Measurements from ENCODE around the gene FBXO7. TPM values are rescaled to one million over a fixed set of nuclear protein-coding genes. Genes with fewer than 3 reads are reported as not detected.

Gene FBXO7
- total RNA-seq, 4 donors from 2014 or later, result 86.1 to 108 (median 92.9) TPM

DNA sequence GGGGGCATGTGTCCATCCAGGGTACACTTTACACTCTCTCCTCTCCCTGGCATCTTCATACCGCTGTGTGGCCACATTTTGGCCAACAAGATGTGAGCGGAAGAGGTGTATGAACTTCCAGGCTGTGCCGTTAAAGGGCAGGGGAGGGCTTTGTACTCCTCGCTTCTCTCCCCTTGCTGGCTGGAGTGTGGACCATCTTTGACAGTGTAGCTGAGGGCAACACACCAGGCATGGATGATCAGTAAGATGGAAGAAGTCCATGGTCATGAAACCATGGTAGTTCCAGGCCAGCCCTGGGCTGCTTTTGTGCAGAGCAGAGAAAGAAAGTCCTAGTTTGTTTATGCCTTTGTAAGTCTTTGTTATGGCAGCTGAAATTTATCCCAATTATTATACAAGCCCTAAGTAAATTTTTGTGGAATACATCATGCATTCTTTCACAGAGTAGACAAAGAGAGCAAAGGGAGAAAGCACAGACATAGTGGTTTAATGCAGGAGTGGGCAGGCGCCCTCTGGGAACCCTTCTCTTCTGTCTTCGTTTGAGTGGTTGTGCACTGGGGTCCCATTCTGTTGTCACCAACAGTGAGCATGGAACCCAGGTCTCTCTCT lies 70.4 kb downstream of the FBXO7 start:
- Histone ChIP-seq H3K27me3 (no peaks in the 10 kb centered on the region), H3K27ac (no peak overlapping the region), H3K4me1 (peaks cover 0 to 46% (median 2%) of the 10 kb centered on the region in 4 donors), H3K4me3 (no peak overlapping the region), H3K9me3 (no peaks in the 10 kb centered on the region), H3K36me3 (no peaks in the 10 kb centered on the region)
- TF ChIP-seq, protein P1, sequence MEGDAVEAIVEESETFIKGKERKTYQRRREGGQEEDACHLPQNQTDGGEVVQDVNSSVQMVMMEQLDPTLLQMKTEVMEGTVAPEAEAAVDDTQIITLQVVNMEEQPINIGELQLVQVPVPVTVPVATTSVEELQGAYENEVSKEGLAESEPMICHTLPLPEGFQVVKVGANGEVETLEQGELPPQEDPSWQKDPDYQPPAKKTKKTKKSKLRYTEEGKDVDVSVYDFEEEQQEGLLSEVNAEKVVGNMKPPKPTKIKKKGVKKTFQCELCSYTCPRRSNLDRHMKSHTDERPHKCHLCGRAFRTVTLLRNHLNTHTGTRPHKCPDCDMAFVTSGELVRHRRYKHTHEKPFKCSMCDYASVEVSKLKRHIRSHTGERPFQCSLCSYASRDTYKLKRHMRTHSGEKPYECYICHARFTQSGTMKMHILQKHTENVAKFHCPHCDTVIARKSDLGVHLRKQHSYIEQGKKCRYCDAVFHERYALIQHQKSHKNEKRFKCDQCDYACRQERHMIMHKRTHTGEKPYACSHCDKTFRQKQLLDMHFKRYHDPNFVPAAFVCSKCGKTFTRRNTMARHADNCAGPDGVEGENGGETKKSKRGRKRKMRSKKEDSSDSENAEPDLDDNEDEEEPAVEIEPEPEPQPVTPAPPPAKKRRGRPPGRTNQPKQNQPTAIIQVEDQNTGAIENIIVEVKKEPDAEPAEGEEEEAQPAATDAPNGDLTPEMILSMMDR (IDR thresholded peaks at IDR 0.05), result no peak
- TF ChIP-seq POLR2A (IDR thresholded peaks at IDR 0.05), result no peak
- TF ChIP-seq EP300 (IDR thresholded peaks at IDR 0.05), result no peak
- no peak for DNase-seq (ENCODE audit: low spot score in 2 of 2)
- WGBS, 2 donors, result 81 to 84% methylated on average over 6 of the region's 6 CpGs

DNA sequence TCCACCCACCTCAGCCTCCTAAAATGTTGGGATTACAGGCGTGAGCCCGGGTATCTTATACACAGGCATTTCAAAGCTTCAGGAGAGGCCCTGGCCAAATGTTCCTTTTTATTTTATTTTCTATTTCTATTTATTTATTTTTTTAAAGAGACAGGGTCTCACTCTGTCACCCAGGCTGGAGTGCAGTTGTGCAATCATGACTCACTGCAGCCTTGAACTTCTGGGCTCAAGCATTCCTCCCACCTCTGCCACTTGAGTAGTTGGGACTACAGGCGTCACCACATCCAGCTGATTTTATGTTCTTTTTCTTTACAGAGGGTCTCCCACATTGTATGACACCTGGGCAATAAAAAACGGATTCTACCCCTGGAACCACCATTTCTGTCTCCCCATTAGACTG lies 71.2 kb downstream of the FBXO7 start:
- H3K36me3 ChIP-seq, result no peaks in the 10 kb centered on the region
- peak overlapping the region in 1 of 4 donors; percentile 70 for H3K27ac ChIP-seq
- no peaks in the 10 kb centered on the region for H3K27me3 ChIP-seq
- H3K4me1 ChIP-seq, result peaks cover 0 to 43% (median 2%) of the 10 kb centered on the region in 4 donors
- WGBS, 2 donors, result 83 to 90% methylated on average over 4 of the region's 4 CpGs
- H3K9me3 ChIP-seq, result no peaks in the 10 kb centered on the region
- no peak for DNase-seq (ENCODE audit: low spot score in 2 of 2)
- no peak overlapping the region for H3K4me3 ChIP-seq
- TF ChIP-seq EP300 (IDR thresholded peaks at IDR 0.05) (no peak), POLR2A (IDR thresholded peaks at IDR 0.05) (no peak)
- TF ChIP-seq, protein P1 (IDR thresholded peaks at IDR 0.05), result no peak

DNA sequence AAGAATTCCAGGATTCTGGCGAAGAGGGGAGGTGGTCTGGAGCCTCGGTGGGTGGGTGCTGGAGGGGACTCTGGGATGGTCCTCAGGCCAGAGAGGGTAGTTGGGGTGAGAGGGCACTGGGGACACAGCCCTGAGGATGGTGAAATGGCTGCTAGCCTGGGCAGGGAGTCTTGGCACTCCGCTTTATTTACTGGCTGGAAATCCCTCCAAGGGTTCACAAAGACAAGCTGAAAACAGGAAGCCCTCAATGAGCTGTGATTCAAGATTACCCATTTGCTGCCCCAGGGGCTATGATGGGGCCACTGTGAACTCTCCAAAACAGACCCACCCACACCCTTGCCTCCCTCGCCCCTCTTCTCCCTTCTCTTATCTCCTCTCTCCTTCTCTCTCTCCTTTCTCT lies 71.9 kb downstream of the FBXO7 start:
- Histone ChIP-seq H3K27ac (peak overlapping the region in 1 of 4 donors; percentile 70), H3K9me3 (no peaks in the 10 kb centered on the region), H3K36me3 (no peaks in the 10 kb centered on the region), H3K27me3 (no peaks in the 10 kb centered on the region), H3K4me1 (peaks cover 0 to 43% (median 2%) of the 10 kb centered on the region in 4 donors), H3K4me3 (no peak overlapping the region)
- DNase-seq (ENCODE audit: low spot score in 2 of 2), result no peak
- whole genome bisulfite sequencing, 2 donors, result 60 to 66% methylated on average over 4 of the region's 4 CpGs
- TF ChIP-seq, protein P1 (IDR thresholded peaks at IDR 0.05), result no peak
- TF ChIP-seq POLR2A (IDR thresholded peaks at IDR 0.05), result no peak
- no peak for TF ChIP-seq EP300 (IDR thresholded peaks at IDR 0.05)

DNA sequence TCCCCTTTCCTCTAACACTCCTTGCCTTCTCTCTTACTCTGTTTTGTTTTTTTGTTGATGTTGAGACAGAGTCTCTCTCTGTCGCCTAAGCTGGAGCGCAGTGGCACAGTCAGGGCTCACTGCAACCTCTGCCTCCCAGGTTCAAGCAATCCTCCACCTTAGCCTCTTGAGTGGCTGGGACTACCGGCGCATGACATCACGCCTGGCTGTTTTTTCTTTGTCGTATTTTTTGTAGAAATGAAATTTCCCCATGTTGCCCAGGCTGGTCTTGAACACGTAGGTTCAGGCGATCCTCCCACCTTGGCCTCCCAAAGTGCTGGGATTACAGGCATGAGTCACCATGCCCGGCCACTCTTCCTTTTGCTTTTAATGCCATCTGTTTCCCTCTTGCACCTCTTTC lies 72.3 kb downstream of the FBXO7 start:
- WGBS, 2 donors, result 87 to 91% methylated on average over 8 to 9 of the region's 9 CpGs
- no peaks in the 10 kb centered on the region for H3K27me3 ChIP-seq
- no peak for DNase-seq (ENCODE audit: low spot score in 2 of 2)
- peak overlapping the region in 1 of 4 donors; percentile 70 for H3K27ac ChIP-seq
- no peaks in the 10 kb centered on the region for H3K36me3 ChIP-seq
- H3K4me3 ChIP-seq, result no peak overlapping the region
- TF ChIP-seq EP300 (IDR thresholded peaks at IDR 0.05) (no peak), POLR2A (IDR thresholded peaks at IDR 0.05) (no peak)
- TF ChIP-seq, protein P1 (IDR thresholded peaks at IDR 0.05), result no peak
- peaks cover 0 to 39% (median 2%) of the 10 kb centered on the region in 4 donors for H3K4me1 ChIP-seq
- no peaks in the 10 kb centered on the region for H3K9me3 ChIP-seq

DNA sequence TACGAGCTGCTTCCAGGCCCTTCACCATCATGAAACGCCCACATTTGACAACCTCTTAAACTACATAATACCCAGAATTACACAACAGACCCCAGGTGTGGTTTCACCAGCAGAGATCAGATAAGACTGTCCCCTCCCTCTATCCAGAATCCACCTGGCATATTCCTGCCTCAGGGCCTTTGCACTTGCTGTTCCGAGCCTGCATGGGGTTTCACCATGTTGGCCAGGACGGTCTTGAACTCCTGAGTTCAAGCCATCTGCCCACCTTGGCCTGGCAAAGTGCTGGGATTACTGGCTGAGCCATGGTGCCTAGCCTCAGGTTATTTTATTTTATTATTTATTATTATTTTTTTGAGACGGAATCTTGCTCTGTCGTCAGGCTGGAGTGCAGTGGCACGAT lies 73.4 kb downstream of the FBXO7 start:
- Histone ChIP-seq H3K9me3 (no peaks in the 10 kb centered on the region), H3K36me3 (no peaks in the 10 kb centered on the region), H3K27me3 (no peaks in the 10 kb centered on the region), H3K4me1 (peaks cover 0 to 28% (median 2%) of the 10 kb centered on the region in 4 donors), H3K4me3 (no peak overlapping the region), H3K27ac (no peak overlapping the region)
- no peak for DNase-seq (ENCODE audit: low spot score in 2 of 2)
- 84 to 95% methylated on average over 7 of the region's 7 CpGs for WGBS, 2 donors
- TF ChIP-seq POLR2A (IDR thresholded peaks at IDR 0.05) (no peak), EP300 (IDR thresholded peaks at IDR 0.05) (no peak)
- TF ChIP-seq, protein P1 (IDR thresholded peaks at IDR 0.05), result no peak

Other genes with a start within 250 kb of the FBXO7 start
- gene SLC5A4, start 219.5 kb upstream of the FBXO7 start, total RNA-seq, result 1 to 10 TPM in 2 of 4 donors, under 1 TPM in 2; 0.21 to 2.4 (median 1.3) TPM
- gene RFPL3, start 116.9 kb upstream of the FBXO7 start, total RNA-seq, result not detected
- 10 to 100 TPM; 43.2 to 72.5 (median 49.2) TPM for gene RTCB, start 62.6 kb upstream of the FBXO7 start, total RNA-seq
- gene BPIFC, start 10.4 kb upstream of the FBXO7 start, total RNA-seq, result not detected